ENCODE results near the gene PRKCE.

DNA sequence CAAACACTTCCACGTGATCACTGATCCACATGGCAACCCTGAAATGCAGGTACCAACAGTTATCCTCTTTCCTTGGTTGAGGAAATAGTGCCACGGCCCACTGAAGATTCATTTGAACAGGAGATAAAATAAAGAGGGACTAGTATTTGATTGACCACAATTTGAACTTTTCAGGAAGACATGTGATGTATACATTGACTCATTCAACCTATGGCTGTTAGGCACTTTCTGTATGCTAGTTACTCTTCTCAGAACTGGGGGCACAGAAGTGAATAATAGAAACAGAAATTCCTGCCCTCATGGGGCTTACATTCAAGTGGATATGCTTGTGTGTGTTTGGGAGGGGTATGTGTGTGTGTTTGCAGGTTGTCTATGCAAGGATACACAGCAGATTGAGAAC lies 199.6 kb downstream of the PRKCE start:
- TF ChIP-seq, protein P1, sequence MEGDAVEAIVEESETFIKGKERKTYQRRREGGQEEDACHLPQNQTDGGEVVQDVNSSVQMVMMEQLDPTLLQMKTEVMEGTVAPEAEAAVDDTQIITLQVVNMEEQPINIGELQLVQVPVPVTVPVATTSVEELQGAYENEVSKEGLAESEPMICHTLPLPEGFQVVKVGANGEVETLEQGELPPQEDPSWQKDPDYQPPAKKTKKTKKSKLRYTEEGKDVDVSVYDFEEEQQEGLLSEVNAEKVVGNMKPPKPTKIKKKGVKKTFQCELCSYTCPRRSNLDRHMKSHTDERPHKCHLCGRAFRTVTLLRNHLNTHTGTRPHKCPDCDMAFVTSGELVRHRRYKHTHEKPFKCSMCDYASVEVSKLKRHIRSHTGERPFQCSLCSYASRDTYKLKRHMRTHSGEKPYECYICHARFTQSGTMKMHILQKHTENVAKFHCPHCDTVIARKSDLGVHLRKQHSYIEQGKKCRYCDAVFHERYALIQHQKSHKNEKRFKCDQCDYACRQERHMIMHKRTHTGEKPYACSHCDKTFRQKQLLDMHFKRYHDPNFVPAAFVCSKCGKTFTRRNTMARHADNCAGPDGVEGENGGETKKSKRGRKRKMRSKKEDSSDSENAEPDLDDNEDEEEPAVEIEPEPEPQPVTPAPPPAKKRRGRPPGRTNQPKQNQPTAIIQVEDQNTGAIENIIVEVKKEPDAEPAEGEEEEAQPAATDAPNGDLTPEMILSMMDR (IDR thresholded peaks at IDR 0.05): no peak
- no peak for TF ChIP-seq POLR2A (IDR thresholded peaks at IDR 0.05)

All from sigmoid colon (tissue), 3 donors.